ENCODE results near the gene ANKS1A. TPM values are rescaled to one million over a fixed set of nuclear protein-coding genes. Genes with fewer than 3 reads are reported as not detected.

Gene ANKS1A
- polyA plus RNA-seq, 3 donors, result 47.3 to 49.9 (median 47.6) TPM

DNA sequence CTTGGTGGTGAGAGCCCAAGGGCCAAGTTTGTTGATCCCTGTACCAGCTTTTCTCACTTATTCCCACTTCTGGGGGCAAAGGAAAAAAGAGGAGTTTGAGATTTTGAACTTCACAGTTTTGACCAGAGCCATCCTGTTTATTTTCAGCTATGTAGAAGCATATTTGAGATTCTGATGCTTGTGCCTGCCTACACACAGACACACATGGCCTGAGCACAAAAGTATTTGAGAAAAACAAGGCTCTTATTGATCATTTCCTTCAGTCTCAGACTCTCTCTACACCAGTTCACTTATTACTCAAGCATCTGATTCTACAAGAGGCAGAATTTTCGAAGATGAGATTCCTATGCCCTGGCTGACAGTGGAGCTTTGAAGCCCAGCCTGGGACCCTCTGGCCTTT lies 151.3 kb downstream of the ANKS1A start:
- no peak for DNase-seq

DNA sequence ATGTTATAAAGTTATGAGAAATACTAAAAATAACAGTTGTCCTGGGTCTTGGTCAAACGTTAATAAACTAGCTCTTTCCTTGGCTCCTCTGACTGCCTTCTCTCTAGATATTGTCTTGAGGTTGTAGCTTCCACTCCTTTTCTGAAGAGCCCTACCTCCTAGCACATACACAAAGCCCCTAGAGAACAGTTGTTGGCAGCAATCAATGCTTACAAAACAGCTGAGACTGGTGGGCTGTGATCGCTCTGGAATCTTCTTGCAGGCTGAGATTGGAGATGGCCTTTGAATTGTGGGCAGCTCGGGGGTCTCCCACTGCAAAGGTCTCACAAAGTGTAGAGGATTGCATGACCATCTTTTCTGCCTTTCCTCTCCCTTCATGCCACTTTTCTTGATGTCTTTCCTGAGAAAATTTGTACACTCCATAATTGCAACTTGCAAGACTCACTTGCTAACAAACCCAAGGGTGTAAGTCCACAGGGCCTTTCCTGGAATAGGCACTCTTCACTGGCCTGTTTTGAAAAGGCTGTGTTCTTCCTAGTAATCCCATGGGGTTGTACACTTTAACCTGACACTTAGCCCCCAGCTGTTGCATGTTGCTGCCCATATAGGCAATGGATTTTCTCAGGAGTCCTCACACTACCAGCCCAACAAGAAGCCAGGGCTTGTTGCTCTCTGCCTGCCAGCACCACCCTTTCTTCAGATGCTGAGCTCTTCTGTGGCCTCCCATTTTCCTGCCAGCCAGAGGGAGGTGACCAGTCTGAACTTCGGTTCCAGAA lies 152.2 kb downstream of the ANKS1A start:
- DNase-seq, result no peak

DNA sequence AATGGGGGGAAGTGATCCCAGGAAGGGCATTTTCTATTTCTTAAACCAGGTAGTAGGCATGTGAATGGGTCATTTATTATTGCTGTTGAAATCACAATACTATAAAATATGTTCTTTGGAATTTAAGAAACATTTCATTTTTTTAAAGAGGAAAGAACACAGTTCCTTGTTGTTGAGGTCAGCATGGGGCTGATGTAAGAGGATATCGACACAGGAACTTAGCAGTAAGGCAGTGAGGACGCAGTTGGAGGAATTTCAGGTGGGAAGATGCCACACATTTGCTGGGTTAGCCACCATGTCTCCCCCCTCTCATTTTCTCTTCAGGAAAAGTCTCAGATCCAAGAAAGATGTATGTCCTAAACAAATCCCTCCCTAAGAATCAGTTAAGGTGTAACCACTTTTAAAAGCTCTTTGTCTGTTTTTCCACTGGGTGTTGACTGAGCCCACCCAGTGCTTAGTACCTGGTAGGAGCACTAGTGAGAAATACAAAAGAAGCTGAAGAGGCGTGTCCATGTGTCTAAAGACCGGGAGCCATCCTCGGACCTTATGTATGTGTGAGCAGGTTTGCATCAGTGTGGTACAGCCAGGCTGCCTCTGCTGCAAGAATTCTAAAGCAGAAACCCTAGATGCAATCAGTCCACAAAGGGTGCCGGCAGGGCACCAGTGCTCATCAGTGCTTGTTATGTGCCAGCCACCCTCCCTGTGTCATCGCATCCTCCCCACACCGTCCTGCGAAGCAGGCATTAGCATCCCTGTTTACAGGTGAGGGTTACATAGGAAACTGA lies 153.2 kb downstream of the ANKS1A start:
- no peak for DNase-seq

DNA sequence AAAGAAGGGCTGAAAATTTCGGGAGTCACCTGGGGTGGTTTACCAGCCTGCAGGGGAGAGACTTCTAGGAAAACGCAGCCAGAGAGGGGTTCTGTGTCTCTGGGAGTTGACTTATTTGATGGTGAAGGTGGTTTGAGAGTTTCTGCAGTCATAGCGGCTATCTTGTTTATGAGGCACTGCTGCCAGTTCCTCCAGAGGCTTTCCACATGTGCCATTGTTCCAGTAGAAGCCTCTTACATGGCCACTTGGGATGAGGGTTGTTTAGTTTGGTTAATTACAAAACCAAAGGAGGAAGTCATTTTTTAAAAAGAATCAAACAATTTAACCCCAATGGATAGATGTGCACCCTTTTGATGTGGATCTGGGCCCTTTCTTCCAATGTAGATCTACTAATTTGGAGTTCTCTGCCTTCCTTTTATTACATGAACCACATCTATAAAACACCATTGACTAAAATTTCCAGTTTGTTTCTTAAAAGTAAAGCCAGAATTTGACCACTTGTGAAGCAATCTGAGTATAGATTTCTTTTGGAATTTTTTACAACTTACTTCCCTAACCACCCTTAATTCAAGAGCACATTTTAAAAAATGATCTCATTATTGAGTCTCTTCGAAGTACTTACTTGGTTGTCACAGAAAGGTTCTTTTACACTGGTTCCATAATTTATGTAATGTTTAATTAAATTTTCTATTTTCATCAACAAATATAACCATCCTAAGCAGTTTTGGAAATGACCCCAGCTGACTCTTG lies 154.5 kb downstream of the ANKS1A start:
- DNase-seq, result no peak

DNA sequence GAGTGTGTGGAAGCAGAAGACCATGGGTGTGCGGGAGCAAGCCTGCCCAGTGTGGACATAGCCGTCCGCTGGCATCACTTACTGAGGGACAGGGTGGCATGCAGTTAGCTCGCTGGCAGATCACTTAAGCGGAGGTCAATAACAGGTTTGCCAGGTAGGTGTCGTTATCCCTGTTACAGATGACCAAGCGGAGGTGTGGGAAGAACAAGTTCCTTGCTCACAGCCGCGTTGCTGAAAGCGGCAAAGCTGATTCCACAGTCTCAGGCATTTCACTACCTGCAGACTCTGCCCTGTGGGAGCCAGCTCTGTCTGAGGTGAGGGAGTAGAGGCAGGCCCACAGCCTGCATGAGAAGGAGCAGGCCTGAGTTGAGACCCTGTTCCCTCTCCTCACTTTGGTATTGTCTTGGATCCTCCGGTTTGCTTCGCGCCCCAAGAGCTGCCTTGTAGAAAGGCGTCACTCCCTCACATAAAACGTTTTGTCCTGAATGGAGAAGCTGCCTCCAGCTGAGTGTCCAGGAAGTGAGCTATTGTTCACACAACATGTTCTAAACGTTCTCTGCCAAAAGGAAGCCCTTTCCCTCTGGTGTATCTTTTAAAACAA lies 155.2 kb downstream of the ANKS1A start:
- no peak for DNase-seq

DNA sequence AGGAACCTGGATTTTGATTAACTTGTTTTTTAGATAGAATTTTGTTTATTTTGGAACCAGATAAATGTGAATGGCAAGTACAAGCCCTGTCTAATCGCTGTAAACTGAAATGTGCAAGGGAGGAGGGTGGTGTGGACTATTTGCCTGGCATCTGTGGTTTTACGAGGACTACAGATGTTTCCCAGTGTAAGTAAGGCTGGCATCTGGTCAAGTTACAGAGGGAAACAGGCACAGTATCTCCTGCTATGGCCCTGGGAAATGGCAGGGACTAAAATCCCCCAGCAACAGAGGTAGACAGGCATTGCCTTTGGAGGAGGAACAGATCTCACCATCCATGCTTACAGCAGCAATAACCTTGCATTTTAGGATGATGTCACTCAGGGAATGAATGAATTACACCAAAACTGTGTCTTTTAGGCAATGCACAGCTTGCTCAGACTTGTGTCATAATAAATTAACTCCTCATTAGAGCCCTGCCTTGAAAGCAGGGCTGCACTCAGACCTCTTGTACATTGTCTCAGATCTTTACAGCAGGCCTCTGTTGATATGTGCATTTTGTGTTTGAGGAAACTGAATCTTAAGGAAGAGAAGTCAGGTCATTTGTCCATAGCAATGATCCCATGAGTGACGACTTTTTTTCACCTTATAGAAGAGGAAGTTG lies 155.8 kb downstream of the ANKS1A start:
- no peak for DNase-seq

DNA sequence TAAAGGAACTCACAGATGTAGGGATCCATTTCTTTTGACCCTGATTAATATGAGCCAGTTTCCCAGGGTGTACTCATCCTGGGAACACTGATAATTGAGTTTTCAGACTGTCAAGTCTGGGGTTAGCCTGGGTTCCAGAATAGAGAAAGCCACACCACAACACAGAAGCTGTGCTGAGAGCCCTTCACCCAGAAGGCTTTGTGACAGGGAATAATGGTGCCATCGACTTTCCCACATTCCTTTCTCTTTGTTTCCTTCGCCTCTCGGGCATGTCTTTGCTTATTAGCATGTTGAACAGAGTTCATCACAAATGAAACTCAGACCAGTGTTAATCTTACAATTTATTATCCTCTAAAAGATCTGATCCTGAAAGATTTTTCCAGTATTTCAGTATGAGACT lies 157.0 kb downstream of the ANKS1A start:
- no peak for DNase-seq

DNA sequence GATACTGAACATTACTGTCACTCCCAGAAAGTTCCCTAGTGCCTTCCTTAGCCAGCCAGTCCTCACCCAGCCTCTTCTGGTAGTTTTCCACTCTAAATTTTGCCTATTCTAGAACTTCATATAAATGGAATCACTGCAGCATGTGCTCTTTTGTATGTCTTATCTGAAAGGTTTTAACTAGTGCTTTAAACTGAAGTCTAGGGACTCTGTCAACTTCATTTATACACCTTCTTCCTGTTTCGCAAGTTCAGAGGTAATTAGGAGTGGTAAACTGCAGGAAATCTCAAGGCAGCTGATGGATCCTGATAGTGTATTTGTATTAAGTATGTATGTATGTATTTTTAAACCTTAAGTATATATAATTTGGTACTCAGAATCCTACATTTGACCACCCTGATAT lies 157.8 kb downstream of the ANKS1A start:
- no peak for DNase-seq

DNA sequence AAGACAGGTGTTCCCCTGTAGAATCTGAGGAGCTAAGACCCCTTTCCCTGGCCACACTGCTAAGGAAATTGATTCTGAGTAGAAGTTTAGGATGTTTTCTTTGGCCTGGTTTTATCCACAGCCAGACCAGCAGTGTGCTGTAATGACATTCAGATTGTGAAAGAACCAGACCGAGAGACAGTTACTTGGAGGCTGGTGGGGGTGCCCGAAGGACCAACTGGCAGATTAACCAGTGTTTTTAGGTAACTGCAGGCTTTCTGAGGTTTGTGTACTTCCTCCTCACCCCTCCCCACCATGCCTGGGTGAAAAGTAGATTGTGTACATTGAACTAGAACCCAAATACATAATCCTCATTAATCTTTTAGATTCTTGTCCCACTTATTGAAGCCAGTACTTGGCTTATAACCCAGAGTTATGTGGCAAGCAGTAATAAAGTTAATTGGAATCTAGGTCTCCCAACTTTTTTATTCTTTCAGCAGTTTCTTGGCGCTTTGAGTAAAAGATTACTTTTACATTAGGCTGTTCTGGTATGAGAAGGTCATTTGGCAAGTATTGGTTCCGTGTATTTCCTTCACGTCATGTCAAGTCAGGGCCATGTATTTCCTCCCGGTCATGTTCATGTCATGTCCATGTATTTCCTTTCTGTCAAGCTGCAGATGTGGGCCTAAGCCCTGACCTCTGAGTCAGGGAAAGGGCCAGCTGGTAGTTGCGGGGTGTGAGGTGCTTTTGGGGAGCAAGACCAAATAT lies 158.4 kb downstream of the ANKS1A start:
- no peak for DNase-seq

DNA sequence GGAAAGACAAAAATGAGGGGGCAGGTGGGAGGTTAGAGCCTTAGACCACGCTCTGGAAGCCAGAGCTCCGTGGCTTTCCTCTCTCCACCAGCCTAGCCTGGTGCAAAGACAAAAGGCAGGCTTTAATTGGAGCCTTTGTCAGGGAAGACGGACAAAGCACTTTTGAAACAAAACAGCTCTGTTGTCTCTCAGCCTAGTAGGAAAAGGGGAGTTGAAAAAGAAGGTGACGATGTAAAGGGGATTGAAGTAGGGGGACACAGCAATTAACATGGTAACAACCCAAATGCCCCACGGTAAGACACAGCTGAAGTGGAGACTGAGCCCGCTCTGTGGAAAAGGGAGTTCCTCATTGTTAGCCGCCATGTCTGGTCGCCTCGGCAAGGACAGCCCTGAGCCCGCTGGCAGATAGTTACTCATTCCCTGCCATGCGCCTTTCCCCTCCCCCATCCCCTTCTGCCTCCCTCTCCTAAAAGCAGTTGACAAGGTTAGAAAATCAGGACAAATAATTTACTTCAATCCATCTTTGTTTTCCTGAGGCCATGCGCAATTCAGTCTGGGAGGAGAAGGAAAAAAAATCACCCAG lies 159.1 kb downstream of the ANKS1A start:
- no peak for DNase-seq

DNA sequence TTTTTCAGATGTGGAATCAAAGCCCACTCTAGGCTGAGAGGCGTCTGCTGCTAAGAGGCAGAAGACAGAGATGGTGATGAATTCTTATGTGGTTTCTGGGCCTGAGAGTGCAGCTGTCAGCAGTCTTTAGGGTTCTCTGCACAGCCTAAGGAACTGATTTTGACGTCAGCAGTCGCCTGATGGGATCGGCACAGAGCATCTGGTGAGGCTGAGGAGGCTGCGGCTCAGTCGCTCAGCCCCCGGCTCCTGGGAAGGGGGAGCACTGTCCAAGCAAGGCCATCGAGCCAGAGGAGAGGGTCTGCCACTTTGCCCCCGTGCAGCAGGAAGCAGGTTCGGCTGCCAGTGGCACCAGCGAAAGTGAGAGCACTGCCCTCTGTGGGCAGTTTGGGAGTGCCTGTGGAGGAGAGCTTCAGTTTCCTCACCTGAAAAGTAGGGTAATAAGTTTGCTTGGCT lies 159.6 kb downstream of the ANKS1A start:
- no peak for DNase-seq

DNA sequence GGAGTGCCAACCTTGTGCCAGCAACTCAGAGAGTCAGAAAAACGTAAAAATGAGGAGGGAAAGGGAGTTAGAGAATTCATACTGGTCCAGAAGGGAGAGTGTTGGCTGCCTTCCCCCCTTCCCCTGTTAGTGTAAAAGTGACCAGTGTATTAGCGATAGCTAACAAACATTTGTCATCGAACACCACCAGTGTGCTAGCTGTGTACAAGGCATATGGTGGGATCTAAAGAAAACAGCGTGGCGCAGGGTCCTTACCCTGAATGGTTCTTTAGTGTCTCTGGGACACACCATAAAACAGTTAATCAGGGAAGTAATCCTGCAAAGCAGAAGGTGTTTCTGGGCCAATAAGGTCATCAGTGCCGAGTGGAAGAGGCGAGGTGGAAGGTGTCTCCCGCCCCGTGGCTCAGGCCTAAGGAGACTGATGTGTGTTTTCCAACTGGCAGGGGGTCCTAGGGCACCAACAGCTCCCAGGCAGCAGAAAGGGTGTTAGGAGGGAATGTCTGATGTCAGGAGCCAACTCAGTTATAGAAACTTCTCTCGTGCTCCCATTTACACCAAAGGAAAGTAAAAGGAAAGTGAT lies 160.2 kb downstream of the ANKS1A start:
- no peak for DNase-seq

DNA sequence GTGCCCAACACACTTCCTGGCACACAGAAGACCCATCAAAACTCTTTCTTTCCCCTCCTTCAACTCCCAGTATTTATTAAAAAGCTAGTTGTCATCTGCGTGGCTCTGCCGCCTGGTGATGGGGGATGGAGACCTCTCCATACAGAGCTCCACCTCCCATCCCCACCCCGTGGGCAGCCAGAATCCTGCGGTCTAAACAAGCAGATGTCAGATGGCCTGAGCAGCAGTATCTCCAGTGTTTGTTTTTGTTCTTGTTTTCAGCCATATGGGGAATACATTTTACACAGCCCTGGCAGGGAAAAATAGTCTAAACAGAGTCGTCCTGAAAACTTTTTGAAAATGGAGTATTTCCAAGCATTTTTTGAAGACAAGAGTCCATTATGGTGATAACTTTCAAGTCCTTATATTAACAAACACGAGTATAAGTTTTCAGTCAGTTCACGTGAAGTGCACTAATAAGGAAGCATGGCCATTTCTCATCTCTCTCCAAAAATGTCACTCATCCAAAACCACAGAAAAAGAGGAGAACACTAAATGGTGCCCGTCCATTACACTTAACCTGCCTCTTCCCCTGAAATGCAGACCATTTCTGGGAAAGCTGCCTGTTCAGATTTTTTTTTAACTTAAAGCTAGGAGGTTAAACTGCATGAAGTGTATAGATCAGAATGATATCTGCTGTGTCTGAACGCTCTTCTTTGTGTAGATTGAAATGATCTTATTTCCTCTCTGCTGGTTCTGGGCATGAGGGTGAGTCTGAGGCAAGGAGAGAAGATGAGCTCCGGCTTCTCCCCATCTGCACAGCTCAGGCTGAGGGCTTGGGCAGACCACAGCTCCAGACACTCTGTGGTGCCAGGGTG lies 161.1 kb downstream of the ANKS1A start:
- DNase-seq, result no peak

DNA sequence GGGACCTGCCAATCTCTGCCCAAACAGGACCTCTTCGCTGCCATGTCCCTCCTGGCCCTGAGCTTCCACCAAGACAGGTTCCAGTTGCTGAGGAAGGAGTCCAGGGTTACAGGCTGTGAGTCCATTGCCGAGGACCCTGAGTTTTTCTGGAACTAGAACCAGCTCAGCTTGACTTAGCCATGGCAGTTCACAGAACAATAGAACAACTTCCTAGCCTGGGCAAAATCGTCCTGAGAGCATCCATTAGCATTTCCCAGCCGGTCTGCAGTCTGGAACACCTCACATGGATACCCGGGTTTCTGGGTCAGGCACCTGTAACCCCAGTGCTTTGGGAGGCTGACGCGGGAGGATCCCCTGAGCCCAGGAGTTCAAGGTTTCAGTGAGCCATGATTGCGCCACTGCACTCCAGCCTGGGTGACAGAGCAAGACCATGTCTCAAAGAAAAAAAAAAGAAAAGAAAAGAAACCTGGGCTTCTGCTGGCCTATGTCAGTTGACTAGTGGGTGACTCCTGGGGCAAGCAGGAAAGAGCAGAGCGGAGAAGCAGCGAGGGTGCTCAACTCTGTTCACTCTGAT lies 161.8 kb downstream of the ANKS1A start:
- no peak for DNase-seq

DNA sequence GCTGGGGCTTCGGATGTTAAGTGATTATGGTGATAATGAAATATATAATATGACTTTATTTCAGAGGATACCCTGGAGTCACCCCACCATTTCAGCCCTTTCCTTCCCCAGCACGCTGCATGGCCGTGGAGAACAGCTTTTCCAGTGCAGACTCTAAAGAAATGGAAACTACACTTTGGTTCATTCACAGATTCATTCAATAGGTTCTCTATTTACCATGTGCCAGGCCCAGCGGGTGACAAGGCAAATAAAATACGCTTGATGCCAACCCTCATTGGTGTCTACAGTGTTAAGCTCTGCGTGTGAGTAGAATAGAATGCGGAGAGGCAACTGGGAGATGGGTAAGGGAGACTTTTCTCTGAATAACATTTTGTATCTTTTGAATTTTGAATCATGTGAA lies 162.3 kb downstream of the ANKS1A start:
- DNase-seq, result no peak

DNA sequence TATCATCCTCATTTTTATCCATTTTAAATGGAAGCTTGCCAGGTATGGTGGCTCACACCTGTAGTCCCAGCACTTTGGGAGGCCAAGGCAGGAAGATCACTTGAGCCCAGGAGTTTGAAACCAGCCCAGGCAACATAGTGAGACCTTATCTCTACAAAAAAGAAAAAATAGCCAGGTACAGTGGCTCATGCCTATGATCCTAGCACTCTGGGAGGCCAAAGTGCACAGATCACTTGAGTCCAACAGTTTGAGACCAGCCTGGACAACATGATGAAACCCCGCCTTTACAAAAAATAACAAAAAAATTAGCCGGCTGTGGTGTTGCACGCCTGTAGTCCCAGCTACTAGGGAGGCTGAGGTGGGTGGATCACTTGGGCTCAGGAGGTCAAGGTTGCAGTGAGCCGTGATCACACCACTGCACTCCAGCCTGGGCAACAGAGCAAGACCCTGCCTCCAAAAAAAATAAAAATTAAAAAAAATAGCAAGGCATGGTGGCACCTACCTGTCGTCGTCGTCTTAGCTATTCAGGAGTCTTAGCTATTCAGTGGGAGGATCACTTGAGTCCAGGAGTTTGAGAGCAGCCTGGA lies 163.0 kb downstream of the ANKS1A start:
- DNase-seq, result no peak

DNA sequence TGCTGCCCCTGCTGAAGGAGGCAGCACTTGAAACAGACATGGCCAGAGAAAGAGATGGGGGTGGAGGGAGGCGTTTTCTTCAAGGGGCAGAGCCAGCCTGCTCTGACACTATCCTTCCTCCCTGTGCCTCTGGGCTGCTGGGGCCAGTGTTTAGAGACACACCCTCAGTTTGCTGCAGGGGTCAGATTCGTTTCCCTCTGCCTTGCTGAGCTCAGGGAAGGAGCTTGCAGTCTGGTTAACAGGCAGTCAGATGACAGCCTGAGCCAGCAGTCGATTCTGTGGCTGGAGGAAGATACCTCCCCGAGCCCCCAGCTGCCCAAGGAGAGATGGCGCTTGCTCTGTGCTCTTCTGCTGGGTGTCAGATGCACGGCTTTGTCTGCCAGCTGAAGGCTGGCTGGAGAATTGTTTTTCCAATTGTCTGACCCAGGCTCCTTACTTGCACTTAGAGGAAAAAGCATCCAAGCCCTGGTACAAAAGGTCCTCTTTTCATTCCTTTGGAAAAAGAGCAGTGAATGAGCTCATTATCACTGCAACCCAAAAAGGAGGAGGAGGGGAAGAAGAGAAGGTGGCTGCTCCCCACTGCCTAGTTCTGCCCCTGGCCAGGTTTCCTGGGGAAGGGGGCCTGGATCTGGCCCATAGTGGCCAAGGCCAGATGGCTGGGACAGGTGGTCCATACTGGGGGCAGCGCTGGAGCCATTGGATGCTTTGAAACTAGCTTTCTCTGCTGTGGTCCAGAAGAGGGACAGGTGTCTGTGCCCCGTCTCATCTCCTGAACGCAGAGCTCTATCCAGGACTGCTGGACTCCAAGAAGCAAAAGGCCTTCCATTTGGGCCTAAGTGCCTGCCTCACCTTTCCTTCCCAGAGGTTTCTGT lies 163.9 kb downstream of the ANKS1A start:
- no peak for DNase-seq
